HepG2 (cell line): Measurements from ENCODE around the gene KIAA0232. TPM values are rescaled to one million over a fixed set of nuclear protein-coding genes. Genes with fewer than 3 reads are reported as not detected.

ENCODE experiments used
- DNMT3B ChIP-seq: conservative IDR thresholded peaks from 2 replicates; pipeline ENCODE4 v1.6.1; 2016; ENCODE audit warnings: missing biosample characterization, control low read depth
- ELF3 ChIP-seq: IDR thresholded peaks from 2 replicates; pipeline ENCODE4 v1.6.1; 2016; ENCODE audit warnings: missing genetic modification reagents, missing compliant biosample characterization
- ETV6 ChIP-seq: sonication (generic); formaldehyde crosslinking; conservative IDR thresholded peaks from 2 replicates; pipeline ENCODE4 v1.4.0; 2020; ENCODE audit warnings: missing genetic modification reagents
- KLF6 ChIP-seq: IDR thresholded peaks from 2 replicates; pipeline ENCODE4 v1.8.0; 2016; ENCODE audit warnings: missing biosample characterization, missing genetic modification reagents
- MAFK ChIP-seq, 2 experiments: IDR thresholded peaks in 1 of 2; conservative IDR thresholded peaks in 1 of 2; 2 replicates each; pipeline ENCODE4 v1.6.1; 2011; ENCODE audit warnings: improper control_type of control experiment in 2 of 2, low read length in 2 of 2
- MATR3 ChIP-seq: sonication (generic); formaldehyde crosslinking; IDR thresholded peaks from 2 replicates; pipeline ENCODE4 v1.4.0; 2020; ENCODE audit warnings: missing genetic modification reagents
- NFIB ChIP-seq: sonication (generic); formaldehyde crosslinking; IDR thresholded peaks from 2 replicates; pipeline ENCODE4 v1.9.0; 2021; ENCODE audit warnings: missing genetic modification reagents, mild to moderate bottlenecking, borderline replicate concordance
- NFKBIZ ChIP-seq: IDR thresholded peaks from 2 replicates; pipeline ENCODE4 v1.6.1; 2018; ENCODE audit warnings: missing genetic modification reagents, missing compliant biosample characterization
- PCBP1 ChIP-seq: fragments of 200-400 bp; formaldehyde crosslinking; IDR thresholded peaks from 2 replicates; pipeline ENCODE4 v1.6.1; 2017; ENCODE audit warnings: mild to moderate bottlenecking, low read depth, low read length, borderline replicate concordance
- SRY ChIP-seq: sonication (generic); formaldehyde crosslinking; IDR thresholded peaks from 2 replicates; pipeline ENCODE4 v1.8.0; 2022; ENCODE audit warnings: mild to moderate bottlenecking, missing genetic modification reagents
- ZFP1 ChIP-seq: IDR thresholded peaks from 2 replicates; pipeline ENCODE4 v1.6.1; 2016
- ZNF256 ChIP-seq: sonication (generic); formaldehyde crosslinking; conservative IDR thresholded peaks from 2 replicates; pipeline ENCODE4 v1.4.0; 2020; ENCODE audit warnings: missing genetic modification reagents
- ZNF260 ChIP-seq: sonication (generic); formaldehyde crosslinking; IDR thresholded peaks from 2 replicates; pipeline ENCODE4 v1.4.0; 2020; ENCODE audit warnings: missing genetic modification reagents, low read depth, mild to moderate bottlenecking, borderline replicate concordance
- ZNF343 ChIP-seq: sonication (generic); formaldehyde crosslinking; IDR thresholded peaks from 2 replicates; pipeline ENCODE4 v1.4.0; 2020; ENCODE audit warnings: mild to moderate bottlenecking, missing genetic modification reagents
- ZNF510 ChIP-seq: sonication (generic); formaldehyde crosslinking; IDR thresholded peaks from 2 replicates; pipeline ENCODE4 v1.4.0; 2020; ENCODE audit warnings: low read depth, mild to moderate bottlenecking, missing genetic modification reagents
- ZNF562 ChIP-seq: sonication (generic); formaldehyde crosslinking; IDR thresholded peaks from 2 replicates; pipeline ENCODE4 v1.8.0; 2022; ENCODE audit warnings: missing genetic modification reagents, borderline replicate concordance
- ZNF598 ChIP-seq: sonication (generic); formaldehyde crosslinking; IDR thresholded peaks from 2 replicates; pipeline ENCODE4 v1.5.1; 2020; ENCODE audit warnings: mild to moderate bottlenecking, missing genetic modification reagents, borderline replicate concordance
- ZNF709 ChIP-seq: sonication (generic); formaldehyde crosslinking; IDR thresholded peaks from 2 replicates; pipeline ENCODE4 v1.5.0; 2020; ENCODE audit warnings: mild to moderate bottlenecking, missing genetic modification reagents
- polyA plus RNA-seq, 8 experiments: library from polyadenylated mRNA; depleted of rRNA in 3 of 8; stranded (reverse) in 7 of 8; unstranded in 1 of 8; fragments of >200 nt; fragmentation: Illumina TruSeq in 4 of 8; extraction: Trizol in 4 of 8; gene quantifications; 2 replicates each; pipeline versions ENCODE4 v1.2.1 to v1.2.3, GENCODE V29; 2011 to 2016; ENCODE audit warnings: low read depth in 4 of 8, missing spikeins in 1 of 8, mixed read lengths in 1 of 8; ENCODE audit not compliant: insufficient read depth in 1 of 8
- total RNA-seq, 5 experiments: library from RNA; depleted of rRNA; stranded (reverse); fragments of >200 nt; fragmentation: Illumina TruSeq; extraction: Trizol; gene quantifications; 2 replicates each; pipeline ENCODE4 v1.2.3, GENCODE V29; 2016; ENCODE audit warnings: low read depth in 1 of 5
- TF ChIP-seq, protein P1 (sequence below): sonication (generic); formaldehyde crosslinking; IDR thresholded peaks from 2 replicates; pipeline ENCODE4 v1.5.0; 2020; ENCODE audit warnings: missing genetic modification reagents, mild to moderate bottlenecking, borderline replicate concordance
- TF ChIP-seq, protein P2 (sequence below): sonication (generic); formaldehyde crosslinking; IDR thresholded peaks from 2 replicates; pipeline ENCODE4 v1.4.0; 2020; ENCODE audit warnings: missing genetic modification reagents, borderline replicate concordance
- TF ChIP-seq, protein P3 (sequence below): sonication (generic); formaldehyde crosslinking; conservative IDR thresholded peaks from 2 replicates; pipeline ENCODE4 v1.8.0; 2022; ENCODE audit warnings: low read depth, missing genetic modification reagents
- TF ChIP-seq, protein P4 (sequence below): sonication (generic); formaldehyde crosslinking; IDR thresholded peaks from 2 replicates; pipeline ENCODE4 v1.4.0; 2020; ENCODE audit warnings: missing genetic modification reagents
- TF ChIP-seq, protein P5 (sequence below): sonication (generic); formaldehyde crosslinking; IDR thresholded peaks from 2 replicates; pipeline ENCODE4 v1.8.0; 2022; ENCODE audit warnings: low read depth, missing genetic modification reagents

Gene KIAA0232
- total and polyA plus RNA-seq, 2 of the 13 experiments (the other 11 are each of a cell fraction or from before 2014, with no cell fraction given) = 7.8 to 17.1 TPM

DNA sequence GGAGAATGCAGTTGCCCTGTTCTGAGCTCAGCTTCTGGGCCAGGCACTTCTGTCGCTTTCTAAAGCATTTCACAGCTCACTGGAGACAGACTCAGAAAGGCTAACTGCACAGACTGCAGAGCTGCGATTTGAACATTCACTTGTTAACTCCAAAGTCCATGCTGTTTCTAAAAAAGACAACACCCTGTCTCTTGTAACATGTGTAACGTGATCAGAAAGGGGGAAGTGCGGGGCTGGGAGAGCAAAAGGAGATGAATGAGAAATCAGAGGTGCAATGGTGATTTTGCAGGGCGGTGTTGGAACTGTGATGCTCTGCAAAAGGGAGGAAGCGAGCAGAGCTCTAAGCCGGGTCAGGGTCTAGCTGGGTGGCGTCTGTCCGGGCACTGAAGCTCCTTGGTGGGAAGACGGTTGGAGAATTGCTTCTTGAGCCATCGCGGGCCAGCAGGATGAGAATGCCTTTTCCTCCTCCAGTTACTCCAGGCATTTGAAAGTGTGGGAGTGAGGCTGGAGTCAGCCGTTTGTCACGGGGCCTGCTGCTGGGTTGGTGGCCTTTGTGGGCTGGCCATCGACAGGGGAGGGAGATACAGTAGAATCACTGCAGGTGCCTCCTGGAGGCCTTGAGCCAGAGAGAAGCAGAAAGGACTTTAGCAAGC lies 147.4 kb downstream of the KIAA0232 start (continued):
- TF ChIP-seq, protein P1, sequence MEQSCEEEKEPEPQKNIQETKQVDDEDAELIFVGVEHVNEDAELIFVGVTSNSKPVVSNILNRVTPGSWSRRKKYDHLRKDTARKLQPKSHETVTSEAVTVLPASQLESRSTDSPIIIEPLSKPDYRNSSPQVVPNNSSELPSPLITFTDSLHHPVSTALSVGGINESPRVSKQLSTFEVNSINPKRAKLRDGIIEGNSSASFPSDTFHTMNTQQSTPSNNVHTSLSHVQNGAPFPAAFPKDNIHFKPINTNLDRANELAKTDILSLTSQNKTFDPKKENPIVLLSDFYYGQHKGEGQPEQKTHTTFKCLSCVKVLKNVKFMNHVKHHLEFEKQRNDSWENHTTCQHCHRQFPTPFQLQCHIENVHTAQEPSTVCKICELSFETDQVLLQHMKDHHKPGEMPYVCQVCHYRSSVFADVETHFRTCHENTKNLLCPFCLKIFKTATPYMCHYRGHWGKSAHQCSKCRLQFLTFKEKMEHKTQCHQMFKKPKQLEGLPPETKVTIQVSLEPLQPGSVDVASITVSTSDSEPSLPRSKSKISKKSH = no peak
- no peak for TF ChIP-seq ZFP1 (CRISPR knock-in tag)
- TF ChIP-seq ZNF709 (CRISPR knock-in tag) = no peak
- no peak for TF ChIP-seq PCBP1
- TF ChIP-seq ZNF598 = no peak
- TF ChIP-seq, protein P2, sequence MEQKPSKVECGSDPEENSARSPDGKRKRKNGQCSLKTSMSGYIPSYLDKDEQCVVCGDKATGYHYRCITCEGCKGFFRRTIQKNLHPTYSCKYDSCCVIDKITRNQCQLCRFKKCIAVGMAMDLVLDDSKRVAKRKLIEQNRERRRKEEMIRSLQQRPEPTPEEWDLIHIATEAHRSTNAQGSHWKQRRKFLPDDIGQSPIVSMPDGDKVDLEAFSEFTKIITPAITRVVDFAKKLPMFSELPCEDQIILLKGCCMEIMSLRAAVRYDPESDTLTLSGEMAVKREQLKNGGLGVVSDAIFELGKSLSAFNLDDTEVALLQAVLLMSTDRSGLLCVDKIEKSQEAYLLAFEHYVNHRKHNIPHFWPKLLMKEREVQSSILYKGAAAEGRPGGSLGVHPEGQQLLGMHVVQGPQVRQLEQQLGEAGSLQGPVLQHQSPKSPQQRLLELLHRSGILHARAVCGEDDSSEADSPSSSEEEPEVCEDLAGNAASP = no peak
- TF ChIP-seq DNMT3B (CRISPR knock-in tag) = no peak
- no peak for TF ChIP-seq SRY (CRISPR knock-in tag)
- TF ChIP-seq ZNF343 (CRISPR knock-in tag) = no peak
- TF ChIP-seq NFKBIZ = no peak
- TF ChIP-seq ETV6 (CRISPR knock-in tag) = no peak
- TF ChIP-seq, protein P3, sequence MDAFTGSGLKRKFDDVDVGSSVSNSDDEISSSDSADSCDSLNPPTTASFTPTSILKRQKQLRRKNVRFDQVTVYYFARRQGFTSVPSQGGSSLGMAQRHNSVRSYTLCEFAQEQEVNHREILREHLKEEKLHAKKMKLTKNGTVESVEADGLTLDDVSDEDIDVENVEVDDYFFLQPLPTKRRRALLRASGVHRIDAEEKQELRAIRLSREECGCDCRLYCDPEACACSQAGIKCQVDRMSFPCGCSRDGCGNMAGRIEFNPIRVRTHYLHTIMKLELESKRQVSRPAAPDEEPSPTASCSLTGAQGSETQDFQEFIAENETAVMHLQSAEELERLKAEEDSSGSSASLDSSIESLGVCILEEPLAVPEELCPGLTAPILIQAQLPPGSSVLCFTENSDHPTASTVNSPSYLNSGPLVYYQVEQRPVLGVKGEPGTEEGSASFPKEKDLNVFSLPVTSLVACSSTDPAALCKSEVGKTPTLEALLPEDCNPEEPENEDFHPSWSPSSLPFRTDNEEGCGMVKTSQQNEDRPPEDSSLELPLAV = no peak
- no peak for TF ChIP-seq NFIB (CRISPR knock-in tag)
- TF ChIP-seq KLF6 (CRISPR knock-in tag) = no peak
- TF ChIP-seq MATR3 (CRISPR knock-in tag) = no peak
- TF ChIP-seq, protein P4, sequence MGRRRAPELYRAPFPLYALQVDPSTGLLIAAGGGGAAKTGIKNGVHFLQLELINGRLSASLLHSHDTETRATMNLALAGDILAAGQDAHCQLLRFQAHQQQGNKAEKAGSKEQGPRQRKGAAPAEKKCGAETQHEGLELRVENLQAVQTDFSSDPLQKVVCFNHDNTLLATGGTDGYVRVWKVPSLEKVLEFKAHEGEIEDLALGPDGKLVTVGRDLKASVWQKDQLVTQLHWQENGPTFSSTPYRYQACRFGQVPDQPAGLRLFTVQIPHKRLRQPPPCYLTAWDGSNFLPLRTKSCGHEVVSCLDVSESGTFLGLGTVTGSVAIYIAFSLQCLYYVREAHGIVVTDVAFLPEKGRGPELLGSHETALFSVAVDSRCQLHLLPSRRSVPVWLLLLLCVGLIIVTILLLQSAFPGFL (CRISPR knock-in tag) = no peak
- TF ChIP-seq ZNF260 (CRISPR knock-in tag) = no peak
- TF ChIP-seq ZNF256 (CRISPR knock-in tag) = no peak
- TF ChIP-seq MAFK (conservative IDR thresholded peaks at IDR 0.05 in 1 of 2, IDR thresholded peaks at IDR 0.05 in 1 of 2; ENCODE audit: low read length in 2 of 2) = no peak
- no peak for TF ChIP-seq ZNF562 (CRISPR knock-in tag)
- no peak for TF ChIP-seq ZNF510 (CRISPR knock-in tag)
- peak; percentile 75 for TF ChIP-seq ELF3
- TF ChIP-seq, protein P5, sequence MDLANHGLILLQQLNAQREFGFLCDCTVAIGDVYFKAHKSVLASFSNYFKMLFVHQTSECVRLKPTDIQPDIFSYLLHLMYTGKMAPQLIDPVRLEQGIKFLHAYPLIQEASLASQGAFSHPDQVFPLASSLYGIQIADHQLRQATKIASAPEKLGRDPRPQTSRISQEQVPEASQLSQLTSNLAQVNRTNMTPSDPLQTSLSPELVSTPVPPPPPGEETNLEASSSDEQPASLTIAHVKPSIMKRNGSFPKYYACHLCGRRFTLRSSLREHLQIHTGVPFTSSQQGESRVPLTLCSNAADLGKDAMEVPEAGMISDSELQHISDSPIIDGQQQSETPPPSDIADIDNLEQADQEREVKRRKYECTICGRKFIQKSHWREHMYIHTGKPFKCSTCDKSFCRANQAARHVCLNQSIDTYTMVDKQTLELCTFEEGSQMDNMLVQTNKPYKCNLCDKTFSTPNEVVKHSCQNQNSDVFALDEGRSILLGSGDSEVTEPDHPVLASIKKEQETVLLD = no peak
